Panc1 (cell line): Measurements from ENCODE around the gene HPS6. TPM values are rescaled to one million over a fixed set of nuclear protein-coding genes. Genes with fewer than 3 reads are reported as not detected.

Source experiments
- ATAC-seq: fragments of 200-7000 bp; cut with Tn5 transposase; 2 replicates; pipeline ENCODE4 v1.9.1; 2020; ENCODE audit warnings: mild to moderate bottlenecking, moderate library complexity
- BruUV-seq: library from RNA; stranded (reverse); fragments of 400-500 nt; replicated peaks from 2 replicates; lab custom pipeline; 2021; lab: Mats Ljungman, UMichigan
- CTCF ChIA-PET: fragments of 300-600 bp; sonication (Branson Sonifier 250); formaldehyde crosslinking; loops from one replicate; lab custom pipeline; 2022; ENCODE audit warnings: antibody characterized with exemption; lab: Charles Lee
- POLR2A ChIA-PET: fragments of 300-600 bp; sonication (Branson Sonifier 250); formaldehyde crosslinking; loops from one replicate; lab custom pipeline; 2022; ENCODE audit warnings: antibody characterized with exemption; lab: Charles Lee
- DNase-seq: peaks from one replicate; pipeline ENCODE4 v3.0.0-alpha.2; 2010; ENCODE audit warnings: low read depth, low spot score
- H3K27ac ChIP-seq: 2 replicates; pipeline ENCODE4 v1.5.1; 2011; ENCODE audit warnings: mild to moderate bottlenecking, low read length, inconsistent platforms
- H3K27me3 ChIP-seq: fragments of 200-500 bp; sonication (Bioruptor generic); 2 replicates; pipeline ENCODE4 v1.6.0; 2014; ENCODE audit warnings: low read length, inconsistent platforms; ENCODE audit not compliant: control insufficient read depth, insufficient read depth
- H3K36me3 ChIP-seq: fragments of 200-500 bp; sonication (Bioruptor generic); 2 replicates; pipeline ENCODE4 v1.5.1; 2014; ENCODE audit warnings: inconsistent platforms, mild to moderate bottlenecking, low read length, moderate library complexity; ENCODE audit not compliant: control insufficient read depth, insufficient read depth
- H3K4me1 ChIP-seq: 2 replicates; pipeline ENCODE4 v1.5.1; 2011; ENCODE audit warnings: inconsistent platforms, mild to moderate bottlenecking, low read length, moderate library complexity; ENCODE audit not compliant: control insufficient read depth, insufficient read depth
- H3K4me3 ChIP-seq, 2 experiments: 2 replicates each; pipeline ENCODE4 v1.5.1; 2011 to 2012; ENCODE audit warnings: low read depth in 2 of 2, low read length in 2 of 2, mild to moderate bottlenecking in 2 of 2, inconsistent platforms in 1 of 2, moderate library complexity in 1 of 2
- H3K9me3 ChIP-seq: fragments of 200-500 bp; sonication (Bioruptor generic); 2 replicates; pipeline ENCODE4 v1.5.1; 2014; ENCODE audit warnings: low read depth, mild to moderate bottlenecking, inconsistent platforms, low read length, moderate library complexity; ENCODE audit not compliant: control insufficient read depth, insufficient read depth
- CTCF ChIP-seq: fragments of 450-650 bp; IDR thresholded peaks from 2 replicates; pipeline ENCODE4 v1.5.1; 2017; ENCODE audit warnings: mild to moderate bottlenecking
- POLR2AphosphoS5 ChIP-seq: IDR thresholded peaks from 2 replicates; pipeline ENCODE4 v1.6.1; 2012; ENCODE audit warnings: mild to moderate bottlenecking, low read depth, low read length, moderate library complexity
- SIN3A ChIP-seq: IDR thresholded peaks from 2 replicates; pipeline ENCODE4 v1.6.1; 2012; ENCODE audit warnings: low read depth, mild to moderate bottlenecking, low read length, moderate library complexity, borderline replicate concordance; ENCODE audit not compliant: insufficient read depth
- TCF7L2 ChIP-seq: IDR thresholded peaks from 2 replicates; pipeline ENCODE4 v1.6.1; 2011; ENCODE audit warnings: mild to moderate bottlenecking, low read depth, low read length, inconsistent platforms
- in situ Hi-C: cut with HindIII; loops from 2 replicates; pipeline ENCODE4 v1.10.0; 2016; ENCODE audit warnings: low sequenced_read_pairs, low pct_unique_long_range_greater_than_20kb
- intact Hi-C: fragments of 100-400 bp; cut with micrococcal nuclease; formaldehyde crosslinking; loops from one replicate; pipeline ENCODE4 v1.10.0; 2022; ENCODE audit not compliant: unreplicated experiment
- total RNA-seq: library from RNA; stranded (reverse); gene quantifications from one replicate; pipeline ENCODE4 v1.2.1, GENCODE V29; 2021; ENCODE audit not compliant: unreplicated experiment
- TF ChIP-seq, protein P1 (sequence below), 2 experiments: IDR thresholded peaks; 2 replicates each; pipeline ENCODE4 v1.6.1; 2011 to 2012; ENCODE audit warnings: low read depth in 2 of 2, control low read depth in 1 of 2, low read length in 1 of 2, mild to moderate bottlenecking in 1 of 2, moderate library complexity in 1 of 2; ENCODE audit not compliant: insufficient read depth in 1 of 2

The HPS6 gene
- total RNA-seq, 1 experiment from 2014 or later = 34.5 TPM

DNA sequence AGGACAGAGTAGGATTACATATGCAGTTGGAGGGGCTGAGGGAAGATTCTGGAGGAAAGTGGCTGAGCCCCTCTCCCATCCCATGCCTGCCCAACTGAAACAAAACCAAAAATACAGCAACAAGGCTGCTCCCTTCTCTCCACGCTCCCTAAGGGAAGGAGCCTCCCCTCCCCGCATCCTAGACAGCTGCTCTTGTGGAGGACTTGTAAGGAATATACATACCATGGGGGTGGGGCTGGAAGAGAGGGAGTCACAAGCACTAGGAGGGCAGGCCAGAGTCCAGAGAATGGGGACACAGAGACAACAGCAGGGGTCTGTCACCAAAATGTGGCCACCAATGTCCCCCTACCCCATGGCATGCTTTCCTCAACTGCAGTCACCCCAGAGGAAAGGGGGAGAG, 41.8 kb downstream of the HPS6 start:
- no peaks in the 10 kb centered on the region for H3K27me3 ChIP-seq
- no peak for TF ChIP-seq TCF7L2
- no peak for TF ChIP-seq SIN3A
- TF ChIP-seq, protein P1, sequence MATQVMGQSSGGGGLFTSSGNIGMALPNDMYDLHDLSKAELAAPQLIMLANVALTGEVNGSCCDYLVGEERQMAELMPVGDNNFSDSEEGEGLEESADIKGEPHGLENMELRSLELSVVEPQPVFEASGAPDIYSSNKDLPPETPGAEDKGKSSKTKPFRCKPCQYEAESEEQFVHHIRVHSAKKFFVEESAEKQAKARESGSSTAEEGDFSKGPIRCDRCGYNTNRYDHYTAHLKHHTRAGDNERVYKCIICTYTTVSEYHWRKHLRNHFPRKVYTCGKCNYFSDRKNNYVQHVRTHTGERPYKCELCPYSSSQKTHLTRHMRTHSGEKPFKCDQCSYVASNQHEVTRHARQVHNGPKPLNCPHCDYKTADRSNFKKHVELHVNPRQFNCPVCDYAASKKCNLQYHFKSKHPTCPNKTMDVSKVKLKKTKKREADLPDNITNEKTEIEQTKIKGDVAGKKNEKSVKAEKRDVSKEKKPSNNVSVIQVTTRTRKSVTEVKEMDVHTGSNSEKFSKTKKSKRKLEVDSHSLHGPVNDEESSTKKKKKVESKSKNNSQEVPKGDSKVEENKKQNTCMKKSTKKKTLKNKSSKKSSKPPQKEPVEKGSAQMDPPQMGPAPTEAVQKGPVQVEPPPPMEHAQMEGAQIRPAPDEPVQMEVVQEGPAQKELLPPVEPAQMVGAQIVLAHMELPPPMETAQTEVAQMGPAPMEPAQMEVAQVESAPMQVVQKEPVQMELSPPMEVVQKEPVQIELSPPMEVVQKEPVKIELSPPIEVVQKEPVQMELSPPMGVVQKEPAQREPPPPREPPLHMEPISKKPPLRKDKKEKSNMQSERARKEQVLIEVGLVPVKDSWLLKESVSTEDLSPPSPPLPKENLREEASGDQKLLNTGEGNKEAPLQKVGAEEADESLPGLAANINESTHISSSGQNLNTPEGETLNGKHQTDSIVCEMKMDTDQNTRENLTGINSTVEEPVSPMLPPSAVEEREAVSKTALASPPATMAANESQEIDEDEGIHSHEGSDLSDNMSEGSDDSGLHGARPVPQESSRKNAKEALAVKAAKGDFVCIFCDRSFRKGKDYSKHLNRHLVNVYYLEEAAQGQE (IDR thresholded peaks at IDR 0.05; ENCODE audit: insufficient read depth in 1 of 2, low read depth in 2 of 2, low read length in 1 of 2) = no peak
- TF ChIP-seq CTCF = no peak
- no peak for TF ChIP-seq POLR2AphosphoS5
- peaks cover 24% of the 10 kb centered on the region for H3K36me3 ChIP-seq
- in situ Hi-C loops (no loop called here), intact Hi-C loops (no loop called here)
- ChIA-PET POLR2A (interaction anchor here (0.6 kb wide), 1 partner anchor 37 kb away, joined by 10 read pairs; no protein-coding TSS in a partner anchor), CTCF (interaction anchor here (0.6 kb wide), 1 partner anchor 117 kb away, joined by 8 read pairs; no protein-coding TSS in a partner anchor)
- H3K27ac ChIP-seq = no peak overlapping the region
- DNase-seq = no peak
- no peaks in the 10 kb centered on the region for H3K9me3 ChIP-seq
- no peak; the same call in 1 of the 2 replicates for ATAC-seq
- no TSS peak for BruUV-seq
- no peaks in the 10 kb centered on the region for H3K4me1 ChIP-seq
- H3K4me3 ChIP-seq = no peak overlapping the region

DNA sequence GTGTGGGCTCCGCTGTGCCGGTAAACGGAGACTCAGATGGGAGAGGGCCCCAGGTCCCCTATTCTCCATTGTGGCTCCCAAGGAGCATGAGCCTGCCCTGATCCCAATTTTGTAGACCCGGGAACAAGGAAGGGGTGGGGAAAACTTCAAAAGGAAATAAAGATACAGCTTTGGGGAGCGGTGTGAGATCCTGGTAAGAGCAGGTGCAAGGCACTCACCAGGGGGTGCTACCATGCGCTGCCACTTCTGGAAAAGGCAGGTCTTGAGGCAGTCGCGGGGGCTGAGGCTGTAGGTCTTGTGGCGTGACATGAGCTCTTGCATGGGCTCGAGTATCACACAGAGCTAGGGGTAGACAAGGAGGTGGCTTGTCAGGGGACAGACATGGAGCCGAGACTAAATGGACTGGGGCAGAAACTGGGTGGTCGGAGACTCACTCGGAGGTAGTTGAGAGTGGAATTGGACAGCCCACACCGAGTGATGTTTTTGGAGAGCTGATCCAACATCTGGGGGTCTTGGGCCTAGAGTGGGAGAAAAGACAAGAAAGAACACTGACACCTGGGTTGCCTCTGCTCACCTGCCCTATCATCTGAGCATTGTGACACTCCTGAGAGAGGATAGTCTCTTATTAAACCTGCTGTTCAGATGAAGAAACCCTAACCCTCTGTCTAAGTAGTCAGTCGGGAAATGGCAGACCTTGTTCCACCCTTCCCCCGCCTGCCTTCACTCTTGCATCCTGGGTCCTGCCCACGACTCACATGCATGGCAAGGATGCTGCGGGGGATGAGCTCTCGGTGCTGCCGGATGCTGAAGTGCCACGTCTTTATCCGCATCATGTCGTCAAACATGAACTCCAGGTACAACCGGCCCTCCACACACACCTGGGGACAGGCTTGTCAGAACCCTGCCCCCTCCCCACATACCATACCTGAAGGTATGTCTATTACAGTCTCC, 44.3 kb downstream of the HPS6 start:
- Histone ChIP-seq H3K27me3 (no peaks in the 10 kb centered on the region), H3K4me3 (no peak overlapping the region), H3K4me1 (peaks cover 20% of the 10 kb centered on the region), H3K27ac (no peak overlapping the region), H3K36me3 (peaks cover 31% of the 10 kb centered on the region), H3K9me3 (no peaks in the 10 kb centered on the region)
- ATAC-seq (no peak), DNase-seq (no peak)
- BruUV-seq = no TSS peak
- POLR2A ChIA-PET = no interaction called here
- in situ Hi-C loops = no loop called here
- intact Hi-C loops = no loop called here
- no peak for TF ChIP-seq POLR2AphosphoS5
- TF ChIP-seq, protein P1 (IDR thresholded peaks at IDR 0.05; ENCODE audit: insufficient read depth in 1 of 2, low read depth in 2 of 2, low read length in 1 of 2) = no peak
- no peak for TF ChIP-seq CTCF
- TF ChIP-seq TCF7L2 = no peak
- no peak for TF ChIP-seq SIN3A
- CTCF ChIA-PET = interaction anchor here (0.5 kb wide), 1 partner anchor 16 kb away, joined by 8 read pairs; no protein-coding TSS in a partner anchor
